ENCODE measurements around the gene KIAA0753. TPM values are rescaled to one million over a fixed set of nuclear protein-coding genes. Genes with fewer than 3 reads are reported as not detected.

KIAA0753 gene
- 6.8 TPM for total RNA-seq

GRCh38 chr17:6640536-6641246 is at the start of gene KIAA0753, which contains the start of gene TXNDC17:
KIAA0753 (minus strand) TSS chr17:6640711; CDS start chr17:6635103, 5,608 bp downstream.
TXNDC17 (plus strand) TSS chr17:6641060; CDS start chr17:6641083, 23 bp downstream.
- Histone ChIP-seq H3K27me3 (ENCODE audit: insufficient read depth, low read length) (no peaks in the 10 kb centered on the region), H3K4me3 (ENCODE audit: low read length) (peak within 1 kb of the TSS; percentile 86), H3K4me1 (ENCODE audit: insufficient read depth, low read length) (peaks cover 22% of the 10 kb centered on the region), H3K9me3 (ENCODE audit: low read depth, low read length) (no peaks in the 10 kb centered on the region)

DNA sequence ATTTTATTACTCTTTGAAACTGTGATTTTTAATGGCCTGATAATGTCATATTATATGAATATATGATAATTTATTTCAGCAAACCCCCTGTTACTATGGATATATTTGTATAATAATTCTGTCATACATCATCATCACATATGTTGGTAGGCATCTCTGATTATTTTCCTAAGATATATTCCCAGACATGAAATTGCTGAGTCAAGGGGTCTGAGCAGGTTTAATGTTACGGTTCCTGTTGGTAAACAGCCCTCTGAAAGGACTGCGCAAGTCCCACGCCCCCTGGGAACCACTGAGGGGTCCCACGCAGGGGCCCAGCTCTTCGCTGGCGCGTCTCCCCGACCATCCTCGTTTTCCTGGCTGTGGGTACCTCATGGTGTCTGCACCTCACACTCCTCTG is 48.4 kb upstream of the KIAA0753 start:
- Histone ChIP-seq H3K9me3 (ENCODE audit: low read depth, low read length) (no peaks in the 10 kb centered on the region), H3K27me3 (ENCODE audit: insufficient read depth, low read length) (peaks cover 3% of the 10 kb centered on the region), H3K4me3 (ENCODE audit: low read length) (no peak overlapping the region), H3K4me1 (ENCODE audit: insufficient read depth, low read length) (no peaks in the 10 kb centered on the region)

DNA sequence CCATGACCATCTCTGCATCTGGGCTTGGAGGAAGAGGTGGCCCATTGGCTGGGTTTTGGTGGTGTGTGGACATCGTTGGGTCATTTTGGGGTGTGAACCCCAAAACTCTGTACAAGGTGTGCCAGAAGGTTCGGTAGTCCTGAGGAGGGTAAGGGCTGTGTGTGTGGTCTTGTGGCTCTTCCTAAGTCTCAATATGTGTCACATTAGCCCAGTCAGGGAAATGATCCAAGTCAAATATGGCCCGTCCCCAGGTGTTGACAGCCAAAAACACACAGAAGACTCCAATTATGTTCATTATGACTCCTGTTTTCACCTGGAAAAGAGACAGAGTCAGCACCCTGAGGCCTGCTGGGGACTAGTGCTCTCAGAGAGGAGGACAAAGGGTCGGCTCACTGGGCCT is 45.5 kb upstream of the KIAA0753 start:
- Histone ChIP-seq H3K27me3 (ENCODE audit: insufficient read depth, low read length) (no peaks in the 10 kb centered on the region), H3K4me1 (ENCODE audit: insufficient read depth, low read length) (no peaks in the 10 kb centered on the region), H3K4me3 (ENCODE audit: low read length) (no peak overlapping the region), H3K9me3 (ENCODE audit: low read depth, low read length) (no peaks in the 10 kb centered on the region)

DNA sequence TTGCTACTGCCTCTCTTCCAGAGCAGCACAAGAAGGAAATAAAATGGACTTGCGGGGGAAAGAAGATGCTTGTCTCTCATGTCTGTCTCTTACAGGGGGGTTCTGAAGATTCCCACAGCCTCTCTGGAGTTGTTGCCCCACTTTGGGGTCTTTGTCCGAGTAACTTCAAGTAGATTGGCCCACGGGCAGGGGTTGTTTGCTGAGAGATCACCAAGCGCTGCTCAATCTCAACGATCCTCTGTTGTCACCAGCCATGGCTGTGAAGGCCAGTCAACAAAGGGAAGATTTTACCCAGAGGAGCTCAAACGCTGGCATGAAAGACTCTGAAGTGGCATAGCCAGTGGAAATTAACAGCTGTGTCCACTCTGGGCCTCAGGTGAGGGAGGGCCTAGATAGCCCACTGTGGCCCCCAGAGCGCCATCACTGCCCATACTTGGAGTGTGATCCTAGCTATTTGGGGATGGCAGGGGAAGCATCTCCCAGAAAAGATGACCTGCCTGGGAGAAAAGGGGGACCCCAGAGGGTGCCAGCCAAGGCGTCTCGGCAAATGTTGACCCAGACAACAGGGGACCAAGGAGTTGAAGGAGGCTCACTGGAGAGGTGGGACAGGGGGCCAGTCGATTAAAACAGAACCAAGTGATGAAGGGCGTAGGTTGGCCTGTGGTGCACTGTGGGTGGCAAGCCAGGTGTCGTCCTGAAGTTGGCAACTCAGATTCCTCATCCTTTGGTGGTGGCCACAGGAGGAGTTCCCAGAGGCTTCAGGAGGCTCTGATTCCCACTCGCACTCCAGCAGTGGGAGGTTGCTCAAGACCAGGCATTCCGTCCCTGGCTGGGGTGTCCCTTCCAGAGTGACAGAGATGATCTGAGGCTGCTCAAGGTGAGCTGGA is 44.6 kb upstream of the KIAA0753 start:
- H3K4me1 ChIP-seq (ENCODE audit: insufficient read depth, low read length) = no peaks in the 10 kb centered on the region
- H3K4me3 ChIP-seq (ENCODE audit: low read length) = no peak overlapping the region
- peaks cover 3% of the 10 kb centered on the region for H3K27me3 ChIP-seq (ENCODE audit: insufficient read depth, low read length)
- H3K9me3 ChIP-seq (ENCODE audit: low read depth, low read length) = no peaks in the 10 kb centered on the region

- no peak overlapping the region for H3K4me3 ChIP-seq (ENCODE audit: low read length)
- no peaks in the 10 kb centered on the region for H3K4me1 ChIP-seq (ENCODE audit: insufficient read depth, low read length)
- peaks cover 3% of the 10 kb centered on the region for H3K27me3 ChIP-seq (ENCODE audit: insufficient read depth, low read length)
- no peaks in the 10 kb centered on the region for H3K9me3 ChIP-seq (ENCODE audit: low read depth, low read length)
These were observed 43.9 kb upstream of the KIAA0753 start for GRCh38 chr17:6684460-6684783.

DNA sequence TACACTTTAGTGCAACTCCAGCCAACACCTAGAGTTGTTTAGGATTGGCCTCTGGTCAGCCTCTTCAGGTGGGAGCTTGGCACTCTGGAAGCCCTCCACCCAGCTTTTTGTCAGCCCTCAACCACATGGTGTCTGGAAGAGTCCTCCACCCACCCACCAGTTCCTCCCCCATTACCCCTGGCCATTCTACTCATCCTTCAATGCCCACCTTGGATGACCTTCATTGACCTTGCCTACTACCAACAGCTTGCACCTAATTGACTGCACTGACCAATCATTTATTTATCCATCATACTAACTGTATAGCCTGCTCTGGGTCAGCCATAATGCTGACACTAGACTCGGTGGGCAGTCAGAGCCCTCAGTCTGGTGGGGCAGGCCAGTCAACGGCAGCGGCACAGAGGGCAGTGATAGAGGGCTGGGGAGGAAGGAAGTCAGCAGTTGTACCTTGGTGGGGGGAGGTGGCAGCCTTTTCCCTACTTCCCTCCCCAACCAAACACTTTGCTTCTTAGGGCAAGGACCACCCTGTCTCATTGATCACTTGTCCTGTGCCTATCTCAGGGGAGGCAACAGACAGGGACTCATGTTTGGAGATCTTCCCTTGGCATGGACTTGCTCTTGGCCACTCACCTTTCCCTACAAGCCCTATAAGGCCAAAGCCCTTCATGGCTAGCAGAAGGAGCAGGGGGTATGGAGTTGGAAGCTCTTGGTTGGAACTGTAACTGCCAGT is 43.4 kb upstream of the KIAA0753 start:
- Histone ChIP-seq H3K4me1 (ENCODE audit: insufficient read depth, low read length) (no peaks in the 10 kb centered on the region), H3K4me3 (ENCODE audit: low read length) (no peak overlapping the region), H3K9me3 (ENCODE audit: low read depth, low read length) (no peaks in the 10 kb centered on the region), H3K27me3 (ENCODE audit: insufficient read depth, low read length) (peaks cover 8% of the 10 kb centered on the region)

DNA sequence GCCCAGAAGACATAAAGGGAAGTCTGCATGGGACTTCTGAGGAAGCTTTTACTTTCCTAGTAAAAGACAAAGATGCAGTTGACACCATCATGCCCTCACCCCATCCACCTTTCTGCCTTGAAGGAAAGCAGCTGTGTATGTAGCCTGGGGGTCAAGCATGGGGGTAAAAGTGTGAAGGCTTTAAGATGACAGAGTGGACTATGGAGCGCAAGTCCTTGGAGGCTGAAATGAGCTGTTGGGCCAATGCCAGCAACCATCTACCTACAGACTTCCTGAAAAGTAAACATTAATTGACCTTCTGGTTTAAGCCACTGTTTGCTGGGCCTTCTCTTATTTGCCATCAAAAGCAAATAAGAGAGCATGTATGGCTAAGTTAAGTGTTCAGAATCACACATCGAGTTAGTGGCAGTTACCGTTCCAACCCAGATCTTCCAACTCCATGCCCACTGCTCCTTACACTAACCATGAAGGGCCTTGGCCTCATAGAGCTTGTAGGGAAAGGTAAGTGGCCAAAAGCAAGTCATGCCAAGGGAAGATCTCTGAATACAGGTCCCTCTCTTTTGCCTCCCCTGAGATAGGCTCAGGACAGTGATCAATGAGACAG is 42.7 kb upstream of the KIAA0753 start:
- H3K4me1 ChIP-seq (ENCODE audit: insufficient read depth, low read length) = no peaks in the 10 kb centered on the region
- H3K27me3 ChIP-seq (ENCODE audit: insufficient read depth, low read length) = peaks cover 15% of the 10 kb centered on the region
- no peaks in the 10 kb centered on the region for H3K9me3 ChIP-seq (ENCODE audit: low read depth, low read length)
- no peak overlapping the region for H3K4me3 ChIP-seq (ENCODE audit: low read length)

DNA sequence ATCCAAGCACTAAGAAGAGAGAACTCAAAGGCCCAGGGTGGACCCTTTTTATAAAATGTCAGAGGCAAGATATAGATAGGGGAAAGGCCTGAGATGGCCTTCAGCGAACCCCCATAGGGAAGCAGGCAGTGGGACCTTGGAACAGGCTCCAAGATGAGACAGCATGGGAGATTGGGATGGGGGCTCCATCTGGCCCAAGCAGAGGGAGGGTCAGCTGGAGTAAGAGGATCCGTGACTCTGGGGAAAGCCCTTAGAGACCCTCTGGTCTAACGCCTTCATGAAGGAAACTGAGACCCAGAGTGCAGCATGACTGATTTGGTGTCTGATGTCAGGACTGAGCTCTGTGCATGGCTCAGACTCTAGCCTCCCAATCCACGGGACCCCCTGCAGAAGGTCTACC is 41.8 kb upstream of the KIAA0753 start:
- Histone ChIP-seq H3K27me3 (ENCODE audit: insufficient read depth, low read length) (peaks cover 17% of the 10 kb centered on the region), H3K4me3 (ENCODE audit: low read length) (no peak overlapping the region), H3K9me3 (ENCODE audit: low read depth, low read length) (no peaks in the 10 kb centered on the region), H3K4me1 (ENCODE audit: insufficient read depth, low read length) (no peaks in the 10 kb centered on the region)

DNA sequence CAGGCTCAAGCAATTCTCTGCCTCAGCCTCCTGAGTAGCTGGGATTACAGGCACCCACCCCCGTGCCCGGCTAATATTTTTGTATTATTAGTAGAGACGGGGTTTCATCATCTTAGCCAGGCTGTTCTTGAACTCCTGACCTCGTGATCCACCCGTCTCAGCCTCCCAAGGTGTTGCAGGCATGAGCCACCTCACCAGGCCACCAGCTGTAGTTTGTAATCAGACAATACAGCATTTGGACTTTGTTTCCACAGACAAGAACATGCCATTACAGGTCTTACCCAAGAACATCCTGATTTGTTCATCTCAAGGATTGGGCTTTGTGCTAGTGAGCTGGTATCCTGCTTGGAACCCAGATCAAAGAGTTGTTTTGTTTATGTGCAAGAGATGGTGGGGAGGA is 41.2 kb upstream of the KIAA0753 start:
- no peaks in the 10 kb centered on the region for H3K9me3 ChIP-seq (ENCODE audit: low read depth, low read length)
- H3K4me1 ChIP-seq (ENCODE audit: insufficient read depth, low read length) = no peaks in the 10 kb centered on the region
- peaks cover 20% of the 10 kb centered on the region for H3K27me3 ChIP-seq (ENCODE audit: insufficient read depth, low read length)

DNA sequence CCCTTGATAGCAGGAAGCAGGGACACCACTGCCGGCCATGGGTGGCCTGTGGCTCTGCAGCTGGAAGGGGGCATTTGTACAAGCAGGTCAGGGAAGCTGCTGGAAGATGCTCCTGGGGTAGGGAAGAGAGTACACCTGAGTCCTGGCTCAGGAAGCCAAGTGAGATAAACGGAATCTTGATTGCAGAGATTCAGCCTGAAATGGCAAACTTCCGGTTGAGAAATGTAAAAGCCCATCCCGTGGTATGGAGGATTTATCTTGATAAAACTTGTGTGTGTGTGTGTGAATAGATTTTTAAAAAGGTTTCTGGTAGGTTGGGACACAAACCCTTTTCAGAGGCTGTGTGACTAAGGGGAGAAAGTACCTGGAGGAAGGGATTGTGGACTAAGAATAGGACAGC is 40.7 kb upstream of the KIAA0753 start:
- no peak overlapping the region for H3K4me3 ChIP-seq (ENCODE audit: low read length)
- no peaks in the 10 kb centered on the region for H3K9me3 ChIP-seq (ENCODE audit: low read depth, low read length)
- H3K4me1 ChIP-seq (ENCODE audit: insufficient read depth, low read length) = no peaks in the 10 kb centered on the region
- peaks cover 22% of the 10 kb centered on the region for H3K27me3 ChIP-seq (ENCODE audit: insufficient read depth, low read length)

More for the DNA sequence above, 41.2 kb upstream of the KIAA0753 start:
- H3K4me3 ChIP-seq (ENCODE audit: low read length) = no peak overlapping the region

- H3K9me3 ChIP-seq (ENCODE audit: low read depth, low read length) = no peaks in the 10 kb centered on the region
- no peak overlapping the region for H3K4me3 ChIP-seq (ENCODE audit: low read length)
- peaks cover 22% of the 10 kb centered on the region for H3K27me3 ChIP-seq (ENCODE audit: insufficient read depth, low read length)
- no peaks in the 10 kb centered on the region for H3K4me1 ChIP-seq (ENCODE audit: insufficient read depth, low read length)
These were observed 38.7 kb upstream of the KIAA0753 start for GRCh38 chr17:6679241-6679640.

- H3K4me1 ChIP-seq (ENCODE audit: insufficient read depth, low read length) = no peaks in the 10 kb centered on the region
- H3K9me3 ChIP-seq (ENCODE audit: low read depth, low read length) = no peaks in the 10 kb centered on the region
- H3K27me3 ChIP-seq (ENCODE audit: insufficient read depth, low read length) = peaks cover 22% of the 10 kb centered on the region
- H3K4me3 ChIP-seq (ENCODE audit: low read length) = no peak overlapping the region
These were observed 37.4 kb upstream of the KIAA0753 start for GRCh38 chr17:6677946-6678345.

DNA sequence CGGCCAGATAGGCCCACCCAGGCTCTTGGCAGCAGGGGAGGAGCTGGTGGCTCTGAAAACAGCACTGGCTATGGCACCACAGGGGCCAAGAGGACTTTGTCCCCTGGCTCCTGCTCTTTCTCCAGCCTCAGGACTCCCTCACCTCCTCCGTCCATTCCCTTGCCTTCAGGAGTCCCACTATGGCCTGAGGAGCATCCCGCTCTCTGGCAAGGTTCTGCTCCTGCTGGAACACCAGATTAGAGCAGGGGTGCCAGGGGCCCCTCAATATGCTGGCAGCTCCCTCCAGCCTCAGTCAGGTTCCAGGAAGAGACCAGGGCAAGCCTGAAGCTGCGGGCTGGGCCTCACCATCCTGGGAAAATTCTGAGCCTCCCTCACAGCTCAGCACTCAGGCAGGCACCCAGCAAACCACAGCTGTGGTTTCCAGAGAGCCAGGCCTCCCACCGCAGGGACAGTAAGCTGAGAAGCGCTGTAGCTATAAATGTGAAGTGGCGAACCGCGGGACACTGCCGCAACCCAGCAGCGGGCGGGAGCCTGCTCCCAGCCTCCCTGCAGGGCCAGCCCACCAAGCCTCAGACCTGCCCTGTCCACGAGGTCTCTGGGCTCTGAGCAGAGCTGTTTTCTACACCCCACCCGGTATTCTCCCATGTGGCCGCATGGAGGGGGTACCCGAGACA is 36.8 kb upstream of the KIAA0753 start:
- peaks cover 22% of the 10 kb centered on the region for H3K27me3 ChIP-seq (ENCODE audit: insufficient read depth, low read length)

DNA sequence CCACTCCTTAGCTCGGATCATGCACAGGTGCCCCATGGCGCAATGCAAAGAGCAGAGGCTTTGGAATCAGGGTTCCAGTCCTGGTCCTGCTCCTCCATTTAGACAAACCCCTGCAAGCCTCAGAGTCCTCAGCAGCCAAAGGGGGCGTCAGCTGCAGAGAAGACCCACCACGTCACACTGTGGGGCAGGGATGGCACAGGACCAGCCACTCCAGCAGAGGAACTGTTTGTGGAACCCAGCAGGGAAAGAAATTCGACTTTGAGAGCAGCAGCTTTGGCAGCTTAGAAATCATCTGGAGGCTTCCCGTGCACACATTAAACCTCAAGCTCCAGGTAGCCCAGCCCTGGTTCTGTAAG is 36.3 kb upstream of the KIAA0753 start:
- H3K4me1 ChIP-seq (ENCODE audit: insufficient read depth, low read length) = no peaks in the 10 kb centered on the region
- H3K9me3 ChIP-seq (ENCODE audit: low read depth, low read length) = no peaks in the 10 kb centered on the region
- no peak overlapping the region for H3K4me3 ChIP-seq (ENCODE audit: low read length)
- H3K27me3 ChIP-seq (ENCODE audit: insufficient read depth, low read length) = peaks cover 22% of the 10 kb centered on the region

More for the DNA sequence above, 36.8 kb upstream of the KIAA0753 start:
- Histone ChIP-seq H3K4me3 (ENCODE audit: low read length) (no peak overlapping the region), H3K9me3 (ENCODE audit: low read depth, low read length) (no peaks in the 10 kb centered on the region), H3K4me1 (ENCODE audit: insufficient read depth, low read length) (no peaks in the 10 kb centered on the region)
